Effector CD4-positive, alpha-beta T cell (primary cell): ENCODE results near the gene LDB3.

Experiments used
- DNase-seq: peaks from one replicate; pipeline ENCODE4 v3.0.0-alpha.2; 2020

Gene LDB3

DNA sequence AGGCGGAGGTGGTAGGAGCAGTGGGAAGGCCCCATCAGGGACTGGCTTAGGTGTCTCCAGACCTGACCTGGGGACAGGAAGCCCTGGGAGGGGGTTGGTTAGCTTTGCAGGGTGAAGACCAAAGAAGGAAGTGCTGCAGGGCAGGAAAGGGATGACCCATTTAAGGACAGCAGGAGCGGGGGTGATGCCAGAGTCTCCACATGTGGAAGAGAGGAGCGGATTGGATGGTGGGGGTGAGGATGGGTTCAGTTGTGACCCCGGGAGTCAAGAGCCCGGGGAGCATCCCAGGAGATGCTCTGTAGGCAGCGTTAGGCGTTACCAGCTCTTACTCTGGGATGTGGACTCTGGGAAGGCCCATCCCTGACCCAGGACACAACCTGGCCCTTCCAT, 3.1 kb upstream of the LDB3 start:
- DNase-seq = no peak

DNA sequence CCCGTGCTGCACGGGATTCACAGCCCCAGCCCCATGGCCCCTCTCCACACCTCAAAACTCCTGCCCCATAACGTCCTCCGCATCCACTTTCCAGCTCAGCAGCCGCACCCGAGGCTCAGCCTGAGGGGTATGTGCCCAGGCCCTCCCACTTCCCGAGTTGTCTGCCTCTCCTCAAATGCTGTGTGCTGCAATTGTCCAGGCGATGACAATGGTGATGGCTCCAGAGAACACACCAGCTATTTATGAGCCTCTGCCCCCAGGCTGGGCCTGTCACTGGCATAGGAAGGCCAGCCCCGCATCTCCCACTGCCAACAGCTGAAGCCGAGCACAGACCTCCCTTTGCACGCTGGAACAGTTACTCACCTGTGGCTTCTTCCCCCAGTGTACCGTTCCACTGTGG, 2.4 kb upstream of the LDB3 start:
- no peak for DNase-seq

DNA sequence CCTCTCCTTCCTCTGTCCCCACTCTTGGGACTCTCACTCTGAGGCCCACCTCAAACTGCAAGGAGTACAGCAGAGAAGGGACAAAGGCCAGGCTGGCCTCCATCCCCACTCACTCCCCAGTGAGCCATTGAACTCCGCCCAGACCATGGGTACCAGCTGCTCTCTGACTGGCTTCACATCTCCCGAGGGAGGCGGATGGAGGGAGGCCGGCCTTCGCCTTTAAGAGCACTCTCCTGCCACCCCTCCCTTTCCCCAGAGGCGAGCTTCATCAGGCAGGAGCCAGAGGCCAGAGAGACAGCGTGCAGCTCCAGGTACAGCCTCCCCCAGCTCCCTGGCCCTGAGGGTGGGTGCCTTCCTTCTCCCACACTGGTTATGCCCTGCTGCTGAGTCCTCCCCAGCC, 1.8 kb upstream of the LDB3 start:
- no peak for DNase-seq

GRCh38 chr10:86667421-86668181, 710 bp upstream of the LDB3 start:
- no peak for DNase-seq

DNA sequence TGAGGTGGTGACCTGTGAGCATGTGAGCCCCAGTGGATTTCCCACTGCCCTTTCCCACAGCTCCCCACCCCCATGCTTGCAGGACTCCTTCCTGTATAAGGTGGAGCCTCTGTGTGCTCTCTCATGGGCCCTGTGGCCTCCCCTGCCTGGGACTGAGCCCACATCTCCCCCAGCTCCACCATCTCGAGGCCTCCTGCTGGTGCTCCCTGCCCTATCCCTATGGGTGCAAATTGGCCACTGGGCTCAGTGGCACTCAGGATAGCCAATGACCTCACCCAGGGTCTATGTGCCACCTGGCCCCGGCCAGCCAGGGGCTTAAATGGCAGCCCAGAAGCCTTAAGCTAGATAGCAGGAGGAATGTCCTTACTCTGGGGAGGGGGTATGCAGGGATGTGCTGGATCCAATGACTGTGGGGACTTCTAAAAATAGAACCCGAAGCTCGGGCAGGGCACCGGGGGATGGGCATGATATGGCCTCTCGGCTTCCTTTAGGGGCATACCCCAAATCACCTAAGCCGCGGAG, 2.0 kb downstream of the LDB3 start:
- no peak for DNase-seq

GRCh38 chr10:86670876-86671275, 2.6 kb downstream of the LDB3 start:
- DNase-seq = no peak

DNA sequence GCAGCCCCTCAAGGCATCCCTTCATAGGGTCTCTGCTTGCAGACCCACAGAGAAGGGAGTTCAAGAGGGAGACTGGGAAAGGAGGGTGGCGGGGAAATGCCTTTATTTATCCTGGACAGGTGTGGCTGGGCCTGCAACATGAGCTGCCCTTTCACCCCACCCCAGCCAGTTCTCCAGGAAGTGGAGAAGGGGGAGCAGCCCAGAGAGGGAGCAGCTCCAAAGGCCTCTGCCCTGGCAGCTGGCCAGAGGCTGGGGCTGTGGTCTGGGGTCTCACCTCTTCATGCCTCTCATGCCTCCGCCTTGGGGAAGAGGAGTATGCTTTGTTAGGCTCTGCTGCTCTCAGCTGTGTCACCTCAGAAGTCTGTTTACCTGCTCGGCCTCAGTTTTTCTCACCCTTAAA, 3.1 kb downstream of the LDB3 start:
- DNase-seq = no peak

DNA sequence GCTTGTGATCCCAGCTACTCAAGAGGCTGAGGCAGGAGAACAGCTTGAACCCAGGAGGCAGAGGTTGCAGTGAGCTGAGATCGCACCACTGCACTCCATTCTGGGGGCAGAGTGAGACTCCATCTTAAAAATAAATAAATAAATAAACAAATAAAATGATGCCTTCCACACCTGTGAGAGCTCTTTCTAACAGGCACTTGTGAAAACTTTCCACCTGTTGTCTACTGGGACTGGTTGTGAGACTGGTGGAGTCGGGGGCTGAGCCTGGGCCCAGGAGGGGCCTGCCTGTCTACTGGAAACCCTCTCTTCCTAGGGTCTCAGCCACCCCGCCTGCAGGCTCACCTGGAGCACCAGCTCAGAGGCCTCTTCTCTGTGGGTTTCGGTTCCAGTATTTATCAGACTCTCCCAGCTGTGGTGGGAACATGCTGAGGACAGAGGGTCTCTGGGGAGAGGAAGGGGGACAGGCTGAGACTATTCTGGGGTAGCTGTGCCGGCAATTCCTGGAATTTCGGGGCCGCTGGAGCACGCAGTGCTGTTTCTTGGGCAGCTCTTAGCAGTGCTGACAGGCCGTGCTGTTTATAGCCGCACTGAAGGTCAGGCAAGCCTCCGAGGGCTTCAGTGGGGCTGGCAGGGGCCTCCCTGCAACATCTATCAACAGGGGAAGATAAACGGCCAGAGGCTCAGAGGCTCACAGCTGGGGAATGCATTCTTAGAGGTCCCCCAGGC, 3.8 kb downstream of the LDB3 start:
- no peak for DNase-seq

- no peak for DNase-seq
Measured at GRCh38 chr10:86673216-86673826, 5.0 kb downstream of the LDB3 start.

DNA sequence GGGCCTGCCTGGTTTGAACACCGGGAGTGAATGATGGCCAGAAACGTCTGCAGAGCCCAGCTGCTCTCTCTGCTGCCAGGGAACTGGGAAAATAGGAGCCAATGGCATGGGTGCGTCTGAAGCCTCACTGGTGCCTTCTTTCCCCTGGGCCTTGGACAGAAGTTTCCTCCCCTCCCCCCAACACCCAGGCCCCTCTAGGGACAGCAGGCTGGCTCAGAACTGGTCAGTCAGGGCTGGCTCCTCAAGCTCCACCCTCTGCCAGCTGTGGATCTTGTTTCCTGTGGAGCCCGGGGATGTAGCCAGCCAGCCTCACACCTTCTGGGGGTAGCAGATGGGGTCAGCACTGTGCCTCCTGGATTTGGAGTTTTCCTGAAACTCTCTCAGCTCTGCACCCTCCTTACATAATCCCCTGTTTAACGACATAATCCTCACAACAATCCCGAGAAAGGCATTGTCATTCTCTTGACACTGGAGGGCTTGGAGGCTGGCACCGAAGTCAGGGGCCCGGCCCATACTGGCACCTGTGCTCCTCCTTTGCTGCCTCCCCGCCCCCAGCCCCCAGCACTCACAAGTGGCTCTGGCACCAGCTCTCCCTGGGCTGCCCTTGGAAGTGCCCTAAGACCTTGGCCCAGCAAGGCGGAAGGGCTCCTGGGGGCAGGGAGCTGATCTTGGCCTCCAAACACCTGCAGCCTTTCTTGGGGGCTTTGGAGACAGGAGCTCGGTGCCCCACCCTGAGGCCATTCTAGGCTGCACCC, 5.7 kb downstream of the LDB3 start:
- DNase-seq = no peak

GRCh38 chr10:86674912-86675311, 6.6 kb downstream of the LDB3 start:
- no peak for DNase-seq

GRCh38 chr10:86677374-86677773, 9.1 kb downstream of the LDB3 start:
- DNase-seq = no peak

- DNase-seq = no peak
Measured at GRCh38 chr10:86678999-86679792, 10.9 kb downstream of the LDB3 start.

GRCh38 chr10:86681047-86681446, 12.7 kb downstream of the LDB3 start:
- DNase-seq = no peak

- no peak for DNase-seq
Measured at GRCh38 chr10:86681722-86682386, 13.5 kb downstream of the LDB3 start.

DNA sequence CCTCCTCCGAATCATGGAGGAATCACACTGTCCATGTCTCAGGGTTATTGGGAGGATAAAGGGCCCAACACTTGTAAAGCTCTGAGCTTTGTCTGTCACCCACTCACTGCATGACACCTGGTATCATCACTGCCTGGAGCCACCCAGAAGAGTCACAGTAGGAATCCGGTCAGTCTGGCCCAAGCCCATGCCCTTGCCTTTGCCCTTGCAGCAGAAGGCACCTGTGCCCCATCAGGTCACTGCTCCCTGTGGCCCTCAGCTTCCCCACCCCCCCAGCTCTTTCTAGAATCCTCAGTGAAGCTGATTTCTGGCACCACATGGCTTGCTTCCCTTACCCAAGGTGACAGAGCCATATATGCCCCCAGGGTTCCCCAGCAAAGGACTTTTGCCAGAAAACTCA, 14.4 kb downstream of the LDB3 start:
- no peak for DNase-seq

DNA sequence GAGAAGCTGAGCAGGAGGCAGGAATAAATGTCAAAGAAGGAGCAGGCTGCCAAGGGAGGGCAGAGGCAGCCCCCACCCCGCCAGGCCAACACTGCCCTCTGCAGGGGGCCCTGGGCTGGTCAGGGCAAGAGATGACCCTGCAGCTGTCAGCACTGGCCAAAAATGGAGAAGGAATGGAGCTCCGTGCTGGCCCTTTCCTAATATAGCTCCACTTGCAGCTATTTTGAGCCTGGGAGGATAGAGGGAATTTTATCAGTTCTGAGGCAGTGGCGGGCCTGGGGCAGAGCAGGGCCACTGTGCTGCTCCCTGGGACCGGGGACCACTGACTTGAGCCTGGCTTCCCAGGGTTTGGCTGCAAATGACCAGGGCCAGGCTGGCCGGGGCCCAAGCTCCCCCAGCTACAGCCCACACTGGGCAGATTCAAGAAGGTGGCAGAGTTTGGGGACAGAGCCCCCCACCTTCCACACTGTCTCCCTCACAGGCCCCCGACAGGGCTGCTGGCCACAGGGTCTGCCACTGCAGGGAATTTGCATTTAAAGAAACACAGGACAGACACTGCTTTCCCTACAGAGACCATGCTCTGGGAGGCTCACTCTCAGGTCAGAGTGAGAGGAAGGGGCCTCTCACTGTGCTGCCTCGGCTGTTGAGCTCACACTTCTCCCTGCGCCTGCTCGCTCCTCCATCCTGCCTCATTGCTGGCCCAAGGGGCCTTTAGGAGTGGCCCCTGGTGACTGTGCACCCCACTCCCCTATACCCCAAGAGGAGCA, 16.2 kb downstream of the LDB3 start:
- DNase-seq = no peak

- DNase-seq = no peak
Measured at GRCh38 chr10:86685416-86685815, 17.1 kb downstream of the LDB3 start.

DNA sequence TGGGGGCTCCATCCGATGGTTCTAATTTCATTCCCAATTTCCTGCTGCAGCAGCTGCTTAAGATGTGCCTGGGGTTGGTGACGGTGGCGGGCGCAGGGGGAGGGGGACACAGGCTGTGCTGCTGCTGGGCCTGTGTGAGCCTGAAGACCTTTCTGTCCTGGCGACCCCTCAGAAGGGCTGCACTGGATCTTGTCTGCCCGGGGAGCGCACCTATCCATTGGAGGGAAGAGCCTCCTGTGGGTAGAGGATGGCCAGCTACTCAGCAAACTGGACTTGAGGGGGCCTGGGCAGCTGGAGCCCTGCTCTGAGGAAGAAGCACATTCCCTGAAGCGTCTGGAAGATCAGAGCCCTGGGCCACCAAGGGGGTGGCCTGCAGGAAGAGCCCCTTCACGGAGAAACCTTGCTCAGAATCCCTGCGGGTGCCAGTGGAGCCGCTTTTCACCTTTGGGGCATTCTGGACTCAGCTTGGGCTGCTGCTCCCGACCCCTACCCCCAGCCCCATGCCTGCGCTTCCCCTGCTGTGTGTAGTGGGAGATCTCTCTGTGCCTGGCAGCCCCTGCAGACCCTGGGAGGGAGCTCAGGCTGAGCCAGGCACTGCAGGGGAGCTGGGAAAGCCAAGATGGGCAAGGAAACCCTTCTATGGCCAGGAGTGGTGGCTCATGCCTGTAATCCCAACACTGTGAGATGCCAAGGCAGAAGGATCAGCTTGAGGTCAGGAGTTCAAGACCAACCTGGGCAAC, 17.8 kb downstream of the LDB3 start:
- no peak for DNase-seq

- DNase-seq = no peak
Measured at GRCh38 chr10:86686972-86687371, 18.7 kb downstream of the LDB3 start.
